HG03571 (cell line): Measurements from ENCODE around the gene SDC1.
"Not testable (repeated sequence)": the region's sequence is repeated elsewhere in the genome, so short reads cannot be mapped to it uniquely, and the experiment has no call there.

Experiments used
- ATAC-seq: cut with Tn5 transposase; IDR thresholded peaks from one replicate; pipeline ENCODE4 v1.9.1; 2021; ENCODE audit not compliant: unreplicated experiment

Gene SDC1

DNA sequence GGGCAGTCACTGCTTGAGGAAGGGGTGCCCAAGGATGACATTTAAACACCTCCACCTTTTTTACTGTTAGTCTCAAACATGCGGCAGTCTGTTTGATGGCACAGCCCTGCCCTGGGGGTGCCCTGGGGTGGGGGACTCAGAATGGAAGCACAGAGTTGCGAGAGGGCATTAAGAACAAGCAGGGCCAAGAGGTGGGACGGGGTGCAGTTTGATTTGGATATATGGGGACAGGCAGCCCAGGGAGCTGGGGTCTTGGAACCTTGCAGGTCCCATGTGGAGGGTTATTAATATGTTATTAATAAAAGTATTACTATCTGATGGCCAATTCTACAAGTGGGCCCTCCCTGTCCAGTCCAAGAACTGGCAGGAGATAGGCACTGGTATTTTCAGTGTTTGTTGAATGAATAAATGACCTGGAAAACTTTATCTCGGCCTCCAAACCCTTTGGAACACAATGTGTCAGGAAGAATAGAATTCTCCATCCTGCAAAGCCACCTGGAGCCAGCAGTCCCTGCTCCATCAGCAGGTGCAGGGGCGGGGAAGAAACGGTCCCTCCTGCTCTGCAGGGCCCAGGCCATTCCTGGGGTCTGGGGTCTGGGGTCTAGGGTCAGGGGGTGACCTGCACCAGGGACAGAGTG lies 25.2 kb downstream of the SDC1 start:
- ATAC-seq: no peak

DNA sequence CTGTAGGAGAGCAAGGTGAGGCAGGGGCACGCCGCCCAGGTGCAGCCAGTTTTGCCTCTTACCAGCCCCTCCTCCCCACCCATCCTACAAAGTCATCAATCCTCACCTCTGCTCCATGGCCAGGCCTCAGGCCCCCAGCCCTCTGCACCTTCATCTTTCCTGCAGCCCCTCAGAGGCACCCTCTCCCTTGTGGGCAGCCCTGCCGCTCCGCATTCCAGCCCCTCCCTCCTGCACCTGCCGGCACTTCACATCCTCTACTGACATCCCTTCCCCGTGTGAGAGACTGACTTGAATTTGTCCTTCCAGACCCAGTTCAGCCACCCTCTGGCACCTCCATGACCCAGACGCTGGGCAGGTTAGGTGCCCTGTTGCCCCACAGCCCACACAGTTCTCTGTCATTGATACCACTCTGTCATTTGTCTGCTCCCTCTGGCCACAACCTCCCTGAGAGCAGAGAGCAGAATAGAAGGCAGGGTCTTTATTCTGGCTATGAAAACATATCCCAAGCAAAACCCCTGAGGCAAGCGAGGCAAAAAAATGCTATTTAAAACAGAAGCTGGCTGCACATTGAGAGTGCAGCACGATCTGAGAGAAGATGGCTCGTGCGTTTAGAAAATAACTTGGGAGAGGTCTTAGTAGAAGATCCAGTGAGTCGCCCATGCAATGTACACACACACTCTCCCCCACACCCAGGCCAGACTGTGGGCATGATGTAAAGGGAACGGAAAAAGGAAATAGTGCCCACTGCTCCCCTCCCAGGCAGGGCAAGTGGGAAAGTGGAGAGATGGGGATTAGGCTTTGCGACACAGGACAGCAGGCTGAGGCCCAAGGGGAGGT lies 25.9 kb downstream of the SDC1 start:
- no peak for ATAC-seq

DNA sequence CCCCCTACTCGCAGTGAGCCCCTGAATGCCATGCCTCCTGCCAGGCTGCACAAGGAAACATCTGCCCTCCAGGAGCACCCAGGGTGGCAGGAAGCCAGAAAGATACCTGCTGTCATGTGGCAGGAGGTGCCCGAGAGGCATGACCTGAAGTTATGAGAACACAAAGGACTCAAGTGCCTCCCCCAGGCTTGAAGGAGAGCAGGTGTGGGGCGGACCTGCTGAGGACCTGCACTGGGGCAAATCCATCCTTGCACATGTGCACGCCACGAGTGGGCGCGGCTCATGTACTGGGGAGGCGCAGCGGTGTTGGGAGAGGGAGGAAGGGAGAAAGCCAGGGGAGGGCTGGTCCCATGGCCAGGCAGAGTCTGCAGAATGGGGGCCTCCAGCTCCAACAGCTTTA lies 26.9 kb downstream of the SDC1 start:
- no peak for ATAC-seq

DNA sequence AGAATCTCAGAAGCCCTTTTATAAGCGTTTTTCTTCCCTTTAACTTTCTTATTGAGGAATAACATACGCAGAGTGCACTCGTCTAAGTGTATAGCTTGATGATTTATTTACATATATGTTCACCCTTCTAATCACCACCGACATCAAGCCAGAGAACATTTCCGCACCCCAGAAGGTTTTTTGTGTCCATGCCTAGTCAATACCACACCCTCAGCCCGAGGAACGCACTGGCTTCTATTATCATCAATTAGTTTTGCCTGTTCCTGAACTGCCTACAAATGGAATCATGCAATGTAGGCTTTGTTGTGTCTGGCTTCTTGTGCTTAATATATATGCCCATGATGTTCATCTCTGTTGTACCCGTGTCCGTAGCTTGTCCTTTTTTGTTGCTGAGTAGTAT lies 27.7 kb downstream of the SDC1 start:
- no peak for ATAC-seq

DNA sequence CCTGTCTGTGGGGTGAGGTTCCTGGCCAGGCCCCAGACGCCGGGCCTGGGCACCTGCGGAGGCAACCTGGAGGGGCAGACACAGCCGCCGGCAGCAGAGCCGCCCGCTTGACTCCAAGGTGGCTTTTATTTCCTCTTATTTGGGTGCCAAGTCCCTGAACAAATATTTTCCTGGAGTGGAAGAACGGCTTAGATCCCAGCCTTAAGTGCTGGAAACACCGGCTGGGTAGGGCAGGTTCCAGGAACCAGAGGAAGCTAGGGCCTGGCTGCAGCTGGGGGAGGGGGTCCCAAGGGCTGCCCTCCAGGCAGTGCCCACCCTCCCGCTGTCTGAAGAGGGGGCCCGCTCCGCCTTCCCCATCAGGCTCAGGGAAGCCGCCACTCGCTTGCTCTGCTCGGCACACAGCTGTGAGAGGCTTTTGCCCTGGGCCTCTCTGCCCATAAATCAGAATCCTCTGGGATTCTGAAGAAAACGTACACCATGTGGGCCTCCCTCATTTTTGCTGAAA lies 28.2 kb downstream of the SDC1 start:
- ATAC-seq: no peak

DNA sequence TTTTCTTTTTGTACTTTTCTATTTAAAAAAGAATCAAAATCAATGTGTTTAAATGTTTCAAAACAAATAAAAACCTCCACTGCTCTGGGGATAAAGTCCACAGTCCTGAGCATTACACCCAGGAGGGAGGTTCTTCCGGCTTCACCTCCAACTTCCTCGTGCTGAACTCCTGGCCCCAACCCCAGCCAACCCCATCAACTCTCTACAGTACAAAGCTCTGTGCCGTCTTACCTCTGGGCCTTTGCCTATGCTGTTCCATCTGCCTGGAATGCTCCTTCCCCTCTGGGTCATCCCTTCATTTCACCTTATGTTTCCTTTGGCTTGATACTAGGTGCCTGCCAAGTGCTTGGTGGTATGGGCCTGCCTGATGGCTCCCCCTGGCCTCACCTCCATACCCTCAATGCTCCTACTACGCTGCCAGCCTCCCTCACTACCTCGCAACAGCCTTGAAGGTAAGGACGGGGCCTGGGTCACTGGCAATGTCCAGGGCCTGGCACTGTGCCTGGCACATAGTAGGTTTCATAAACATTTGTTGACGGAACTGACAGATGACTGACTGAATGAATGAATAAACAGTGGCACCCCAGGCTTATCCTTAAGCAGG lies 28.8 kb downstream of the SDC1 start:
- ATAC-seq: no peak

DNA sequence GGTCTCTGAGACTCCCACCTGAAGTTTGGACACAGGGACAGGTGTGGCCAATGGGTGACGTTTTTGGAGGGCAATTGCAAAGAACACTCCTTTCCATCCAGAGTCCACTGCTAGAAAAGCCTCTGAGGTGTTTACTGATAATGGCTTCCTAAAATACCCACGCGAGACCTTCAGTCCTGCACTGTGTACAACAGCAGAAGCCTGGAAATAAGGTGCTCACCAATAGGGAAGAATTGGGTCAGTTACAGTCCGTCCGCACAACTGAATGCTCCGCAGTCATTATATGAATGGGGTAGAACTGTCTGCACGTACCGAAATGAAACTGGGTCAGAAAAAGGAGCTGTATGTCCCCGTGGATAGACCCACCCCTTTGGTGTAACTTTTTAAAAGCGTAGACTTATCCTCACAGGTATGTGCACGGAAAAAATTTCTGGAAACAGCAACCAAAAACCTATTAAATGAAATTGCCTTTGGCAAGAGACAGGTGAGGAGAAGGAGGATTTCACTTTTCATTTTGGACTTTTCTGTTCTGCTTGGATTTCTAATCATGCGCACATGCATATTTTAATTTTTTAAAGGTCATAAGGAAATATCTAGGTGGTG lies 29.4 kb downstream of the SDC1 start:
- no peak for ATAC-seq

DNA sequence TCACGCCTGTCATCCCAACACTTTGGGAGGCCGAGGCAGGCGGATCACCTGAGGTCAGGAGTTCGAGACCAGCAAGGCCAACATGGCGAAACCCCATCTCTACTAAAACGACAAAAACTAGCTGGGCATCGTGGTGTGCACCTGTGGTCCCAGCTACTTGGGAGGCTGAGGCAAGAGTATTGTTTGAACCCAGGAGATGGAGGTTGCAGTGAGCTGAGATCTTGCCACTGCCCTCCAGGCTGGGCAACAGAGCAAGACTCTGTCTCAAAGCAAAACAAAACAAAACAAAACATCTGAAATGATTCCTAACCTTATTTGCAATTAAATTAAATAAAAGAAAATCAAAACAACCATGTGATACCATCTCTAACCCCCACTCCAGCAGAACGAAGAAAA lies 29.9 kb downstream of the SDC1 start:
- not testable (repeated sequence) for ATAC-seq

DNA sequence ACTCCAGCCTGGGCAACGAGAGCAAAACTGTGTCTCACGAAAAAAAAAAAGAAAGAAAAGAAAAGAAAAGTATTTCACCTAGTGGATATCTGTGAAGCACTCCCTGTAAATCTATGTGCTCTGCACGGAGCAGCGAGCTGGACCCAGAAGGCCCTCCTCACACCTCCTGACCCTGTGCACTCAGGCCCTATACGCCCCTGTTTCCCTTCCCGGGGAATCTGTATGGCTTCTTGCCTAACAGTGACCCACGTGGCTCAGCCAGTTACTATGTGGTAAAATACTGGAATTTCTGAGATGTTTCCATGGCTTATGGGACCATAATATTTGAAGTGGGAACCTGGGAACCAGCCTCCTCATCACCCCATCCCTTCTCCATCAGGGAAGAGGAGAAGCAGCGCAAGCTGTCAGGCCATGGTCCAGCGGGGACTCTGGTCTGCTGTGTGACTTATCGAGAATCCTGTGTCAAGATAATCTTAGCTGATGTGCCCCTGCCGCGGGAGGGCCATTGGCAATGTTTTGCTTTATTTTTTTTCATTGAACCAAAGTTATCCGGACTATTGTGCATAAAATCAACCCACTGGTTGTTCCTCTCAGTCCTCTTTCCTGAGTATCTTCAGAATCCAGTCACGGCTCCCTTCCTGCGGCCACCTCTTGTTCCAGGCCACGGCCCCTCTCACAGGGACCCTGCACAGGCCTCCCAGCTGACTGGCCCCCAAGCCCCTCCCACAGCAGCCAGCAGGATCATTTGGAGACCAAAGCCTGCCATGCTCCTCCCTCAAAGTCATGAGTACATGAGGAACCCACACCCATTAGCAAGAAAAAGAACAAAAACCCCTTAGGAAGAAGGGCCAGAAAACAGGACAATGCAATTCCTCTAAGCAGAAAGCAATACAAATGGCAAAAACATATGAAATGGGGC lies 30.6 kb downstream of the SDC1 start:
- no peak for ATAC-seq

DNA sequence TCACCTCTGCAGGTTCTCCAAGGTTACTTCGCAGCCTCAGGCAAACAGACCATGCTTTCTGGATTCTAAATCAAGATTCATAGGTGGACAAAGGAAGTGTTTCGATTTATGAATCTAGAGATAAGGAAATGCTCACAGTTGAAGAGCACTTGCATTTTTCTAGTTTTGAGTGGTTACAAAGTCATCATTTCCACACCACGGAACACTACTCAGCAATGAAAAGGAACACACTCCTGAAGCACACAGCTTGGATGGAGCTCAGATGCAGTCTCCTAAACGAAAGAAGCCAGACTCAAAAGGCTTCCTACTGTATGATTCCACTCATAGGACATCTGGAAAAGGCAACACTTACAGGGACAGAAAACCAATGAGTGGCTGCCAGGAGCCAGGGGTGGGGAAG lies 31.7 kb downstream of the SDC1 start:
- ATAC-seq: no peak

DNA sequence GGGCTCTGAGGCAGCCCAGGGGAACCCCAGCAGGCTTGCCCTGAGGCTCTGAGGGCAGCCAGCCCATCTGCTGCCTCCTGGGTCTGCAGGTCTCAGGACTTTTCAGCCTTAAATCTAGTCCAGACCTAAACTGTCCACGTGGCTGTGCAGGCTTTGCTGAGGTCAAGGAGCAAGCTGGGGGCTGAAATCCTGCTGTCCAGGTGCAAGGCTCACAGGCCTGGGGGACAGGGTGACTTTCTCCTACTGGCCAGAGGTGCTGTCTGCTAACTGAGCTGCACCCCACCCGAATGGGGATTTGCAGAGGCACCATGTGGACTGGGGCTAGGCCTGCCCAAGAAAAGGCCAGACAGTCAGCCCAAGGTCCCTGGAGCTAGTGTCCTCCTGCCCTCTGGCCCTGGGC lies 32.1 kb downstream of the SDC1 start:
- ATAC-seq: no peak

DNA sequence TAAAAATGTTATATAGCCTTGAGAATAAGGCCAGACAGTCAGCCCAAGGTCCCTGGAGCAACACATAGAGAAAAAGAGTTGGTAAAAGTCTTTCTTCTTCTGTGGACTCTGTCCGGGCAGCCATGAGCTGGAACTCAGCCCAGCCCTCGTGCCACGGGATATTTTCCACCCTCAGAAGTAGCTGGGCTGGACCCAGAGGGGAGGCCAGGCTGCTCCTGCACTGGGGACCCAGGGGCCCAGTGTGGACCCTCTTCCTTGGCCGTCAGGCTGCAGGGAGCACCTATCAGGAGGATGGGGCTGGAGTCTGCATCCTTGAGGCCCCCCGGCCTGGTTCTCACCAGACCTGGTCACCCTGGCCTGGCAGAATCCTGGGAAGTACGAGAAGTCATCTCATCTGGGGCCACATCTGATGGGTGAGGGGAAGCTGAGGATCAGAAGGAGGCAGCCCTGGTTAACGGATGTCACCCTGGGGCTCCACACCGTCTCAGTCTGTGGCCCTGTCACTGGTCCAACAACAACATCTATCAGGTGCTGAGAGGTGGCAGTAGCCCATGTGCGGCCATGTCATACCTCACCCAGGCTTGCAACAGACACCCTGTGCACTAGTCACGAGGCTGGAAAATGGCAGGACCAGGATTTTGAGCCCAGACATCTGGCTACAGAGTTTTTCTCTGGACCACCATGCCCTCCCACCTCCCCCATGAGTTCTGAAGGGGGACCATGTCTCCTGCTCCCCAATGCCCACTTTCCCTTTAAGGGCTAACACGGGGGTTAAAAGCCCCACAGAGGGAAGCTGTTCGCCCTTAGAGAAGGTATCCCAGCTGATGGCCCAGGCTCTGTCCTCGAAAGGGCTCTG lies 33.0 kb downstream of the SDC1 start:
- ATAC-seq: no peak

DNA sequence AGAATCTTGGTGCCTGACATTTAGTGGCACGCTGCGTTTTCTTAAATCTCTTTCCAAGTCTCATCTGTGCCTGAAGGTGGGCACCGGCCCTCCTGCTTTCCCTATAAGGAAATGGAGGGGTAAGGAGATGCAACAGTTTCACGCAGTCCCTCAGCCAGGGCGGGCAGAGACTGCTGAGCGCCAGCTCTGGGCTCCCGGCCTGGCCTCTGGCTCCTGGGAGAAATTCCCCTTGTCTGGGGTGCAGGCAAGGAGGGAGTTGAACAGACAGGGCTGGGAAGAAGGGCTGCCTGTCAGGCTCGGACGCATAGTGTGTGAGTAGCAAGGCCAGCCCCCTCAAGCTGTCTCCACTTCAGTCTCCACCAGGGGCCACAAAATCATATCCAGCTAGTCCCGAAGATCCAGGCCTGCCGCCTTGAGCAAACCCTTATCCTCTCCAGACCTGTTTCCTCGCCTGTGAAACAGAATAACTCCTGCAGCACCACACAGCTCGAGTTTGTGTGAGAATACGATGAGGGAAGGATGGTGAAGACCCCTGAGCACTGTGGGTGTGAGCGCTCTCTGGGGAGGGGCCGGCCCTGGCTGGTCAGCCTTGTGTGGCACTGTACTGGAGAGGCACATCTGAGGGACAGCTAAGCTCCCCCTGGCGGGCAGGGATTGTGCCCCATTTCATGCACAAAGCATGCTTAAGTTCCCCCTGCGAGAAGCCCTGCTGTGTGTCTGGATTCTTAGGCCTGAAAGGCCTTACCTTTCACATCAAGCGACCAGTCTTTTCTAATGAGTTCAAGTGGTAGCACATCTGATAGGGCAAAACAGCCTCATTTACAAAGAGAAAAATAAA lies 33.8 kb downstream of the SDC1 start:
- ATAC-seq: no peak

DNA sequence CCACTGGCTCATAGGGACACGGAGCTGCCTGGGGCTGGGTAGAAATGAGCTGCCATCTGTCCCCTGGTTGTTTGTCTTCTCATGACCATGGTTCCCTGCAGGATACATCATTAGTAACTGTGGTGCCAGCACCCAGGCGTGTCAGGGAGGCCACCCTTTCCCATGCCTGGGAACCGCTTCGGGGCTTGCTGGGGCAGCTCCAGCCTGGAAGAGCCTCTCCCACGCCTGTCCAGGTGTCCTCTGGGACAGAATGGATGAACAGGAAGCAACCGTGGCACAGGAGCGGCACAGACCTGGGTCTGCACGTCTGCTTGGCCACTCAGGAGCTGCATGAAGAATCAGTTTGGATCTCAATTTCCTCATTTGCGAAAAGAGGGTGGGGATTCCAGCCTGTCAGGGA lies 34.8 kb downstream of the SDC1 start:
- ATAC-seq: no peak

DNA sequence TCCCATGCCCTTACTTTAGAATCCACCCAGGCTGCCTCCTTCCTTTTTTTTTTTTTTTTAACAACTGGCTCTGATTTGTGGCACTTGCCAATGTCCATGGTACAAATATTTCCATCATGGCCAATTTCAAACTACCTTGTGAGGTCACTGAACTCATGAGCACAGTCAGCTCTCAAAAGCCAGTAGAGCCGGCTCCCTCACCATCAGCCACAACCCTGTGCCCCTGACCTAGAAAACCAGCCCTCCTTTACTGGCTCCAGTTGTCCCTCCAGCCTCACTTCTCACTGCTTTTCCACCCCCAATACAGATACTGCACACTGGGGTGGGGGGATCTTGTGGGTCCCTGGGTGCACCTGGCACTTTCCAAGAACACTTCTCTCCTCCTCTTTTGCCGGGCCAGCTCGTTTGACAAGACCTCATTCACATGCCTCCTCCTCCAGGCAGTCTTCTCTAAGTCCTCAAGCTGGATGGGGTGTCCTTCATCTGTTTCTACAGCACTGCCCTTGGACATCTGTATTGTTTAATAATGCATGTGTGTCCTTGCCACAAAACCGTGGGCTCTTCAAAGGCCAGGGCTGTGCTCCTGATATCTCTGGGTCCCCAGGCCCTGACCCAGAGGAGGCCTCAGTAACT lies 35.5 kb downstream of the SDC1 start:
- no peak for ATAC-seq

DNA sequence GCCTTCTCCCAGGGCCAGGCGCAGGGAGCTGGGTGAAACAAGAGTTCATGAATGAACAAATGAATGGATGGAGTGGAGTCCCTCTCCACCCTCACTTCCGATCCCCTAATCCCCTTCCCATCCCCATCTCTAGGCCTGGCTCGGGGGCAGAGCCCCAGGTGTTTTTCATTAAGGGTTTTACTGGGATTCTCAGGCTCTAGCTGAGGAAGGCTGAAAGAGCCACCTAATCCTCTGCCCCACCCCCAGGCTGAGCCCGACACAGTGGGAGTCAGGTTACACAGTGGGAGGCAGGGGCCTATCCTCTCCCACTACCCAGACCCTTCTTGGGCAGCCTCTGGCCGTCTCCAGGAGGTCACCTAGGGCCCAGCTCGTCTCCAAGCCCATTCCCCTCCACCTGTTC lies 36.1 kb downstream of the SDC1 start:
- no peak for ATAC-seq

DNA sequence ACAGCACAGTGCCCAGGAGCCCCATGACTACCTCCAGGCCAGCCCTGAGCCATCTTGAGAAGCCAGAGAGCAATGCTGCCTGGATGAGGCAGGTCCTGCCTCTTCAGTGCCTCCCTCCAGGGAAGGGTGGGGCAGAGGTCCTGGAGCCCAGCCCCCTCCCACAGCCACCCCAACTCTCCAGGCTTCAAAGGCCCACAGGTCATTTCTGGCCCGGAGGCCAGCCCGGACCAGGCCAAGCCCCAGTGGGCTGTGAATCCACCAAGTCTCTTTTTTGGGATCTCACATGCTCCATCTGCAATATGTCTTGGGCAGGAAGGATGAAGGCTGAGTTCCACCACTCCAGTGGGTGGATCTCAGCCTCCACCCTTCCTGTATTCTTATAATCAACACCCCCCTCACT lies 36.7 kb downstream of the SDC1 start:
- no peak for ATAC-seq

DNA sequence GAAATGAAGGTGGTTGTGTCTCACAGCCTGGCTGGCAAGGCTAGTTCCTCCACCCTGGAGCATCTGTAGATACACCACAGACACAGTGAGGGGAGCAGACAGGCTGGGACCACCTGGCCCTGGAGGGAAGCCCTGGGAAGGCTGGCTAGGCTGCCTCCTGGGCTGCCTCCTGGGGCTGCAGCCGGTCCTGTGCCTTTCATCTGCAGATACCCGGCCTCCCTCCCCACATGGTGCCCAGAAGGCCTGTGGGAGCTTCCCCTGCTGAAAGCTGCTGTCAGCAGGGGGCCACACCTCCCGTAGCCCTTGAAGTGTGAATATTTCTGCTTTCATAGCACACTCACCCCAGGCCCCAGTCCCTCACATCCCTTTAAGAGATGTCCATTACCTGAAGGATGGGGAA lies 37.6 kb downstream of the SDC1 start:
- ATAC-seq: no peak

DNA sequence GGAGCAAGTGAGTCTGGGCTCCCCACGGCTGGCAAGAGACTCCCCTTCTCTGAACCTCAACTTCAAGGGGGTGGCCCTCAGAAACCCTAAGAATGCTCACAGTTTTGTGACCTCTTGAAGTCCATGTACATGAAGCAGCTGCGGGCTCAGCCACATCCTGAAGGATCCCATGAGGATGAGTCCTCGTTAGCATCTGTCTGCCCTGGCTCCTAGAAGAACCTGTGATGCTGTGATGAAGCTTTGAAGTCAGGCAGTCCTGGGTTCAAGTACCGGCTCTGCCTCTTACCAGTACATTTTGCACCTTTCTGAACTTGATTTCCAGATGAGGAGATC lies 38.1 kb downstream of the SDC1 start:
- ATAC-seq: no peak
